Upper lobe of right lung (tissue), 1 donor: ENCODE data around the gene ATP13A3. TPM values are rescaled to one million over a fixed set of nuclear protein-coding genes. Genes with fewer than 3 reads are reported as not detected.

Experiments
- ATAC-seq: fragments of 200-7000 bp; cut with Tn5 transposase; one replicate; pipeline ENCODE4 v1.9.1; 2020; ENCODE audit warnings: mild to moderate bottlenecking, moderate library complexity
- DNase-seq: peaks from one replicate; pipeline ENCODE4 v3.0.0-alpha.2; 2020
- H3K27ac ChIP-seq: fragments of 200-600 bp; one replicate; pipeline ENCODE4 v1.8.0; 2022
- H3K27me3 ChIP-seq: fragments of 200-600 bp; one replicate; pipeline ENCODE4 v1.8.0; 2022; ENCODE audit warnings: mild to moderate bottlenecking
- H3K36me3 ChIP-seq: fragments of 200-600 bp; one replicate; pipeline ENCODE4 v1.8.0; 2022
- H3K4me1 ChIP-seq: fragments of 200-600 bp; one replicate; pipeline ENCODE4 v1.8.0; 2022
- H3K4me3 ChIP-seq: fragments of 200-600 bp; one replicate; pipeline ENCODE4 v1.8.0; 2022; ENCODE audit warnings: mild to moderate bottlenecking
- H3K9me3 ChIP-seq: fragments of 200-600 bp; one replicate; pipeline ENCODE4 v1.8.0; 2022
- intact Hi-C: fragments of 100-400 bp; cut with DNase I; formaldehyde crosslinking; loops from one replicate; pipeline ENCODE4 v1.11.0; 2022
- total RNA-seq: library from RNA; stranded (reverse); fragmentation: NEBNext Ultra II Directional; extraction: Animal tissue kit (Norgen Biotek cat#: 25700); gene quantifications from one replicate; pipeline ENCODE4 v1.2.1, GENCODE V29; 2021
- TF ChIP-seq, protein P1 (sequence below): fragments of 200-600 bp; IDR thresholded peaks from one replicate; pipeline ENCODE4 v1.8.0; 2022; ENCODE audit warnings: antibody characterized with exemption
- donor health status: DM: no; HTN: yes; CAD: no; lungs with severe emphysema.

Gene ATP13A3
- total RNA-seq, 1 donor from 2014 or later: 101 TPM

DNA sequence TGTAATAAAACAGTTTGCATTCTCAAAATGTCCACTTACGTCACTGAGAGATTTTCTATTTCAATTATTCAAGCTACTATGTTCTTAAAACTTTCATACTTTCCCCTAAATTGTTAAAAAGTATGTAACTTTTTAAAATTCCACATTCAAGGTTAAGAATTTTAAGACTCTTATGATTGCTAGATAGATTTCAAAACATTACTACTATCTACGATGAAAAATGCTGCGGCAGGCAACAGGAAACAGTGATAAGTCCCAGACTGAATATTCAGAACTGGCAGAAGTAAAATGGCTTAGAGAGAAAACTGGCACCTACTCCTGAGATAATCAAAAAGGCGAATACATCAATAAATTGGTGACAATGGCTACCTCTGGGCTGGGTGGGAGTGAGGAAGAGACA lies 16.2 kb downstream of the ATP13A3 start:
- Histone ChIP-seq H3K4me1 (no peaks in the 10 kb centered on the region), H3K27me3 (no peaks in the 10 kb centered on the region), H3K9me3 (no peaks in the 10 kb centered on the region), H3K36me3 (no peaks in the 10 kb centered on the region), H3K27ac (no peak overlapping the region), H3K4me3 (no peak overlapping the region)
- TF ChIP-seq, protein P1, sequence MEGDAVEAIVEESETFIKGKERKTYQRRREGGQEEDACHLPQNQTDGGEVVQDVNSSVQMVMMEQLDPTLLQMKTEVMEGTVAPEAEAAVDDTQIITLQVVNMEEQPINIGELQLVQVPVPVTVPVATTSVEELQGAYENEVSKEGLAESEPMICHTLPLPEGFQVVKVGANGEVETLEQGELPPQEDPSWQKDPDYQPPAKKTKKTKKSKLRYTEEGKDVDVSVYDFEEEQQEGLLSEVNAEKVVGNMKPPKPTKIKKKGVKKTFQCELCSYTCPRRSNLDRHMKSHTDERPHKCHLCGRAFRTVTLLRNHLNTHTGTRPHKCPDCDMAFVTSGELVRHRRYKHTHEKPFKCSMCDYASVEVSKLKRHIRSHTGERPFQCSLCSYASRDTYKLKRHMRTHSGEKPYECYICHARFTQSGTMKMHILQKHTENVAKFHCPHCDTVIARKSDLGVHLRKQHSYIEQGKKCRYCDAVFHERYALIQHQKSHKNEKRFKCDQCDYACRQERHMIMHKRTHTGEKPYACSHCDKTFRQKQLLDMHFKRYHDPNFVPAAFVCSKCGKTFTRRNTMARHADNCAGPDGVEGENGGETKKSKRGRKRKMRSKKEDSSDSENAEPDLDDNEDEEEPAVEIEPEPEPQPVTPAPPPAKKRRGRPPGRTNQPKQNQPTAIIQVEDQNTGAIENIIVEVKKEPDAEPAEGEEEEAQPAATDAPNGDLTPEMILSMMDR: no peak
- intact Hi-C loops: loop anchor here (5.0 kb wide), 1 partner anchor 122 kb away; no protein-coding TSS in a partner anchor
- ATAC-seq (no peak), DNase-seq (no peak)

DNA sequence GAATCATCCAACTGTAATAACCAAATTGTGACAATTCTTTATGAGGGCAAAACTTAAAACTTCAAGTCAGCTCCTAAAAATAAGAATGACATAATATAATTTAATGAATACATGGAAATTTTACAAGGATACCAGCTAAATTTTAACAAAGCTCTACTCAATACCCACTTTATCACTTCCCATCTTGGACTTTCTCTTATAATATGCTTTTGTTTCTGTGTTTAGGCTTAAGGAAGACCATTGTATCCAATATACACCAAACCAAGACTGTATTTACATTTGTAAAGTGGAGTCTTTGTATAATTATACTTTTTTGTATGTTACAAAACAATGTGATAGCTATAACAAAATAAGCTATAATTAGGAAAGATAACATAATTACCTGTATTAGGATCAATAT lies 16.8 kb downstream of the ATP13A3 start:
- Histone ChIP-seq H3K27me3 (no peaks in the 10 kb centered on the region), H3K4me3 (no peak overlapping the region), H3K36me3 (no peaks in the 10 kb centered on the region), H3K27ac (no peak overlapping the region), H3K9me3 (no peaks in the 10 kb centered on the region), H3K4me1 (no peaks in the 10 kb centered on the region)
- ATAC-seq (no peak), DNase-seq (no peak)
- intact Hi-C loops: loop anchor here (5.0 kb wide), 1 partner anchor 122 kb away; no protein-coding TSS in a partner anchor
- TF ChIP-seq, protein P1: no peak

DNA sequence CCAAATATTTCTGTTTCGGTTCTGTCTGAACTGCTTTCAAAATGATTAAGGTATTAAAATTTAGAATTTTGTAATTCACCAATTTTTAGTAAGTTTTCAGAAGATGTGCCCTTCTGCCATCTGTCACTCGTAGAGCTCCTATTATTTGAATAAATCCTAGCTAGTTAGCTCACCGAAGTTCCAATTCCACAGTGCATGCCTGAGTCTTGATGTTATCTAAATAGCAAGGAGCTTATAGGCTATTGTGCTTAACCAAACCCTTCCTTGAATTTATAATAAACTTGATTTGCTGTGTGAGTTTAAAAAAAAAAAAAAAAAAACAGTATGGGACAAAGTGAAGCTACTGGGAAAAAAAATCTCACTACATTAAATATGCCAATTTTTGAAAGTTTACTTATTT lies 18.7 kb downstream of the ATP13A3 start:
- no peak for ATAC-seq
- H3K4me1 ChIP-seq: no peaks in the 10 kb centered on the region

DNA sequence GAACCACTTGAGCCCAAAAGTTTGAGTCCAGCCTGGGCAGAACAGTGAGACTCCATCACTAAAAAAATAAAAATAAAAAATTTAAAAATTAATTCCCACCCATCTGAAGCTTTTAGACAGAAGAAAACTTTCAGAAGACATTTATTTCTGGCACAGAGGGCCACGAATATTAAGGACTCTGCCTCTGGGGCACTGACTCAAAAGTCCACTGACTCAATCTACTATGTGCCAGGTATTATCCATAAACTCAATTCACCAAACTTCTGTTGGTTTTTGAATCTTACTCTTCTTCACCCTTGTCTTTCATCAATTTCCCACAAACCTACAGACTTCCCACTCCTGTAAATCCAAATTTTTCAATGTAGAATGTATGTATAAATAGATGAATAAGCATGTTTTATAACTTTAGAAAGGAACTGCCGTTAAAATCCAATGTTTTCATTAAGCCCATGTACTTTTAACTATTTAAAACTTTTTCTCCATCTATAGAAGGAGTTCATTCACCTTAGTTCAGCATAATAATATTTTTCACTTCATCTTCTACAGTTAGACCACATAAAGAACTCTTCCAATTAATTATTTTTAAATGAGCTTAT lies 19.9 kb downstream of the ATP13A3 start:
- intact Hi-C loops: no loop called here
- no peak overlapping the region for H3K4me3 ChIP-seq
- no peaks in the 10 kb centered on the region for H3K27me3 ChIP-seq
- no peak for ATAC-seq
- H3K27ac ChIP-seq: no peak overlapping the region
- H3K9me3 ChIP-seq: no peaks in the 10 kb centered on the region
- no peaks in the 10 kb centered on the region for H3K36me3 ChIP-seq
- no peaks in the 10 kb centered on the region for H3K4me1 ChIP-seq
- TF ChIP-seq, protein P1: no peak
- DNase-seq: no peak

More for the DNA sequence above, 18.7 kb downstream of the ATP13A3 start:
- Histone ChIP-seq H3K4me3 (no peak overlapping the region), H3K27me3 (no peaks in the 10 kb centered on the region), H3K36me3 (no peaks in the 10 kb centered on the region), H3K9me3 (no peaks in the 10 kb centered on the region), H3K27ac (no peak overlapping the region)
- TF ChIP-seq, protein P1: no peak
- no peak for DNase-seq
- intact Hi-C loops: no loop called here

DNA sequence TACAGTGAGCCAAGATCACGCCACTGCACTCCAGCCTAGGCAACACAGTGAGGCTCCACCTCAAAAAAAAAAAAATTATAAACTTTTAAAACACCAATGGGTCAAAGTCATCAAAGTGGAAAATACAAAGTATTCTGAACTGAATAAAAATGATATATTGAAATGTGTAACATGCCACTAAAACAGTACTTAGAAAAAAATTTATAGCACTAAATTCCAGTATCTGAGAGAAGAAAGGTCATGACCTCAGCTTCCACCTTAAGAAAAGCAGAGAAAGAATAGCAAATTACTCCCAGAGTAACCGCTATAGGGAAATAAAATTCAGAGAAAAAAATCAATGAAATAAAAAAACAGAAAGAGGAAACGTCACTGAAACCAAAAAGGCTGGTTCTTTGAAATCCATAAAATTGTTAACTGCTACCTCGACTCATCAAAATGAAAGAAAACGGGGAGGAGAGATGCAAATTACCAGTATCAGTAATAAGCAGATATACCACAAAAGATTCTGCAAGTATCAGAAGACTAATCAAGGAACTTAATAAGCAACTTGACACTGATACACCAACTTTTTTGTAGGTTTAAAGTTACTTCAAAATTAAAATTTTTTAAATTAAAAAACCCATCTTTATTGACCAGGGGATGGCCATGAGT lies 20.8 kb downstream of the ATP13A3 start:
- H3K36me3 ChIP-seq: no peaks in the 10 kb centered on the region
- H3K9me3 ChIP-seq: no peaks in the 10 kb centered on the region
- no peak for DNase-seq
- H3K4me1 ChIP-seq: no peaks in the 10 kb centered on the region
- H3K27me3 ChIP-seq: no peaks in the 10 kb centered on the region
- intact Hi-C loops: no loop called here
- TF ChIP-seq, protein P1: no peak
- H3K4me3 ChIP-seq: no peak overlapping the region
- H3K27ac ChIP-seq: no peak overlapping the region
- no peak for ATAC-seq
